NCI-H1092 treated with DMSO at 0.1 percent for 48 hours (cell line): Measurements from ENCODE around the gene LPGAT1.

Experiments used
- DNase-seq: peaks from one replicate; lab custom pipeline; 2025; lab: John Stamatoyannopoulos, UW

The LPGAT1 gene

DNA sequence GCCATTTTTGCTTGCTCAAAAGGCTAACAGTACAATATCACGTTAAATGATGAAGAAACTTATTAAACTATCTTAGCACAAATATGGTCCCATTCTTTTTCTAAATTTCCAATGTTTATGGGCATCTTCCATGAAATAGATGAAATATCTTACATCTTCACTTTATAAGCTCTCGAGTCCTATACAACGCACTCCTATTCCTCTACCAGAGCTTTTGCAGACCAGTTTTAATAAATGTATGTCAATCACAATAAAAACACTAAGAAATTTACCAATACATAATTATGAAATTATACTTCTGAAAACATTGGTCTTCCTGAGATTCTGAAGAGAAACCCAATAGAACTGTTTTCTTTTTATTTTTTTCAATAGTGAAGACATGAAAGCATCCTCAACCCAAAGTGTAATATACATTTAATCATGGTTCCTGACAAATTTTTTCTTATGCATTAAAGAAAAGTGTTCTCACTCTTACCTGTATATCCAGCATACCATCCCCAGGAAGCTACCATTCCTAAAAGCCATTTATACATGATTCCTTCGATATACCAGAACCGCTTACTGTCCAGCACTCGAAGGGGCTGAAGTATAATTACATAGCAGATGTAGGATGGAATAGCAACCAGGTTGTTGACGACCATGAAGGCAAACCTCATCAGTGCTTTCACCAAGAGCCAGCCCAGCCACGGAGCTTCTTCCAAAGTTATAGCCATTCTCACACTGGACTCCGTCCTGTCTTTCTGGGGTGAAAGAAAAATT lies 1.8 kb downstream of the LPGAT1 start:
- DNase-seq = peak; percentile 43

DNA sequence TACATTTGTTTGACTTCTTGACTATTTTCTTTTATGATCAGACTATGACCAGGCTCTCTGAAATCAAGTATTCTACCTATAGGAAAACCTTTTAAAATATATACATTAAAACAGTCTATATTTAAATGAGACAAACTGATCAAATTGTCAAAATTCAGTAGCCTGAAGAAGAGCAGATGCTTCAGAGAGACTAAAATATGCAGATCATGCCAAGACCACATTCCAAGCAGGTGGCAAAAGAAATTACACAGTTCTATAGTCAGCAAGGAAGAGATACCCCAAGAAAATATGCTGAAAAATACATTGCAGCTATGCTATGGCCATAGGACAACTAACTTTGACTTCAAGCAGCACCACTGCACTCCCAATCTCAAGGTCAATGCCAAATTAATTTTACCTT lies 3.5 kb downstream of the LPGAT1 start:
- no peak for DNase-seq

DNA sequence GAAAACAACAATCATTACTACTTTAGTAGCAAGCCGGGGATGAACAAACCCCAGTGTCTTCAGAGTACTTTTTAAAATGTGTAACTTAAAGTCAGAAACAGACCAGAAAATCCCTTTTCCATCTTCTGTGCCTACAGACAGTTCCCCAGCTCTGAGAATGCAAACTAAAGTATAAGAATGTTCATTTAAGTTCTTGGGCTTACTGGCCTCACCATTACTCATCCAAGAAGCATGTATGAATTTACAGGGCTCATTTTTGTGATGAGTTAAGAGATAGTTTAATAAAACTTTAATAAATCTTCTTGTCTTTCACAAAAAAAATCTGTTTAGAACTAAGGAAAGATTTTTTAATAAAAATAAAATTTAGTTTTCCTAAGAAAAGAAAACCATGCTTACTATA lies 4.6 kb downstream of the LPGAT1 start:
- DNase-seq = no peak

DNA sequence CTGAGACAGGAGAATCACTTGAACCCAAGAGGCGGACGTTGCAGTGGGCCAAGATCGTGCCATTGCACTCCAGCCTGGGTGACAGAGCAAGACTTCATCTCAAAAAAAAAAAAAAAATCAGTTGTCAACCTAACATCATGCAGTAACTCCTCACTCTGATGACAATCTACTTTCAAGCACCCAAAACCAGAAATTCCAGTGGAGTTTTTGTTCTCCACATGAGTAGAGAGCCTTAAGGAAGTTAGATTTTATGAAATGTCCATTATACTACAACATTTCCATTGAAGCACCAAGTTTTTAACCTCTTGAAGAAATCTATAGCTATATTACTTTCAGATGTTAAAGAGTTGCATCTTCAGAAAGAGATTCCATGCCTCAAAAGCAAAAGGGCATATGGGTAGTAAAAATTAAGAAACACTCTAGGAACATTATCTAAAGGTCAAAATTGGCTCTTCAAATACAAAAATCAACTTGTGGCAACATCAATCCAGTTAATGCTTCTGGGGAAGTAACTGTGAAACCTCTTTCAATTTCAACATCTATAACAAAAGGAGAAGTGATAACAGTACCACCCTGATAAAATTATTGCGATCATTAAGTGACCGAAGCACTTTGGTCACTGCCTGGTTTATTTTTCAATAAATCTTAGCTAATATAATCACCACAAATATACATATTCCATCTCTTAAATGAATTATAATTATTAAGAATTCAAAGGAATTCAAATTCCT lies 7.7 kb downstream of the LPGAT1 start:
- no peak for DNase-seq

DNA sequence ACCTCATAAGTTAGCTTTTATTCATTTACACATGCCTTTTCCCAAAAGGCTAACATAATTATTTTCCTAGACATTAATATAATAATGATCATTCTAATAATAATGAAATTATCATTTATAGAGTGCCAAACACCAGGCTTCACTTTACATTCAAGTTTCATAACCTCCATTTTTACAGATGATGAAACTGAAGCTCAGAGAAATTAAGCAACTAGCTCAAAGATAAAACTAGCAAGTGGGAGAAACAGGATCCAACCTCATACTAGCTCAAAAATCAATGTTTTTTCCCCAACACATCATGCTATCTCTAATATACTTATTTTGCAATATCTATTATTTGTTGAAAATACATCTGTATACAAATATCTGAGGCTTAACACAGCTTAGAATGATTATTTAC lies 14.0 kb downstream of the LPGAT1 start:
- no peak for DNase-seq

DNA sequence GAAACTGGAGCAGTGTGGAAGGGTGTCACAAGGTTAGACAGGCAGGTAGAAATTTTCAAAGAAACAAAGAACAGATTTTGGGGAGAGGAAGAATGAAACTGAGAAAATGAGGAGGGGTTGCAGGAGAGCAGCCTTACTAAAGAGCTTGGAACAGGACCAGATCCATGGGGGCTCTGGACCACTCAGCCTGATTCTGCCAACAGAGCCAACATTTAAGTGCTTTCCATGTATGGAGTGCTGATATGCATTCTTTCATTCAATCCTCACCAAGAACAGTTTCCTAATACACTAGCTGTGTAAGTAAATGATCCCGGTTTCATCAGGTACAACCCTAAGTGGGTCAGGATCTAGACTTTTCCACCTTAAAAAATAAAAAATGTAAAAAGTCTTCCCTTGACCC lies 16.2 kb downstream of the LPGAT1 start:
- no peak for DNase-seq

DNA sequence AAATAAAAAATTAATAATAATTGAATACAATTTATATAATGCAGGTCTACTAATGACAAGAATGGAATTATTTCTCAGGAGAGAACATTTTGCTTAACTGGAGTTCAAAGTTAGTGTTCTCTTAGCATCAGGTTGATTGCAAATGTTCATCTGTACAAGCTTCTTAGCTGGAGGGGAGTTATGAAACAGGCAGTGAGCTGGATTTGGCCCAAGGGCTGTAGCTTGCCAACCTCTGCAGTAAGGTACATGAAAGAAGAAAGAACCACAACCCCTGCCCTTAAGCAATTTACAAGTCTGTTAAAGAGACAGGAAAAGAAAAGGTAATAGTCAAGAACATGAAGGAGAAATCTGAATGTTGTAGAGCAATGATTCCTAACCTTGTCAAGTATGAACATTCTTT lies 17.0 kb downstream of the LPGAT1 start:
- no peak for DNase-seq

DNA sequence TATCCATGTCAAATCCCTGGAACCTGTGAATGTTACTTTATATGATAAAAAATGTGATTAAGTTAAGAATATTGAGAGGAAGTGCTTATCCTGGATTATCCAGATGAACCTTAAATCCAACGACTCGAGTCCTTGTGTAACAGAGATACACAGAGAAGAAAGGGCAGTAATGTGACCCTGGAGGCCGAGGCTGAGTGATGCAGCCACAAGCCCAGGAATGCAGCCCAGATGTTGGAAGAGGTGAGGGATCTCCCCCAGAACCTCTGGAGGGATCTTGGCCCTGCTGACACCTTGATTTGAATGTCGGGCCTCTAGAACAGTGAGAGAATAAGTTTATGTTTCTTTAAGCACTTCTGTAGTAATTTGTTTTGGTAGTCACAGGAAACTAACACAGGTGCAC lies 18.0 kb downstream of the LPGAT1 start:
- DNase-seq = no peak

DNA sequence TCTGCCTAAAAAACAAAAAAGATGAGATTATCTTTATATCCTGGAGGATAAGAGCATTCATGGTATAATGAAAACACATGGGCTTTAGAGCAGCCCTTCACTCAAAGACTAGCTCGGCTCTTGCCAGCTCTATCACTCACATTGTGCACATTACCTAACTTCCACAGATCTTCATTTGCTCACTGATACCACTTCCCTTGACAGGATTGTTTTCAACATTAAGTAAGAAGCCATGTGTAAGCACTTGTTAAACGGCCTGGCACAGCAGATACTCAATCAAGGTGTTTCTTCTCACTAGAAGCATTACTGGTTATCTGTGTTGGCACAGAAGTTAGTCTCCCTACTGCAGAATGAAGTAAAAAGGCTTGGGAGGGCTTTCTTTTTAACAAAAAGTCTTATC lies 18.7 kb downstream of the LPGAT1 start:
- no peak for DNase-seq

DNA sequence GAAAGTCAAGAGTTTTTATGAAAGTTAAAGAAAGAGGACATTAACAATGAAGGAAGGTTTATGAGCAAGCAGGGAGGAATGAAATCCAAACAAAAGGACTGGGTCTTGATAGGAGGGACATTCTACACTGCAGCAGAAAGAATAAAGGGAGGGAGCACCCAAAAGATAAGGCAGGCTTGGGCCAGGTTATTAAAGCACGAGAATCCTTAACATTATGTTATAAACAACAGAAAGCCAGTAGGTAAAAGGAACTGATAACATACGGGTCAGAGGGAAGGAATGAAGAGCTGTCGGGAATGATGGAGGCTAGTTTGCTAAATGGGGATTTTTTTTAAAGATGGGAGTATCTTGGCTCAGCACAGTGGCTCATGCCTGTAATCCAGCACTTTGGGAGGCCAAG lies 19.4 kb downstream of the LPGAT1 start:
- DNase-seq = no peak

DNA sequence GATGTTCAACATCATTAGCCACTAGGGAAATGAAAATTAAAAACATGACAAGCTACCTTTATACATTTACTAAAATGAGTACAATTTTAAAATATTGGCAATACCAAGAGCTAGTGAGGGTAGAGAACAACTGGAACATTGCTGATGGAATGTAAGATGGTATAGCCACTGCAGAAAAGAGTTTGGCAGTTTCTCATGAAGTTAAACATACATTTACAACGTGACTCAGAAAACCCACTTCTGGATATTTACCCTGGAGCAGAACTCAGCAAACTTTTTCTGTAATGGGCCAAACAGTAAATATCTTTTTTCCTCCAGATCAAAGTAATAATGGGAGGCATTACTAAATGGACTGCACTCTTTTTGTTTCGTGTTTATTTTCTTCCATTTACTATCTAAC lies 22.1 kb downstream of the LPGAT1 start:
- DNase-seq = no peak

DNA sequence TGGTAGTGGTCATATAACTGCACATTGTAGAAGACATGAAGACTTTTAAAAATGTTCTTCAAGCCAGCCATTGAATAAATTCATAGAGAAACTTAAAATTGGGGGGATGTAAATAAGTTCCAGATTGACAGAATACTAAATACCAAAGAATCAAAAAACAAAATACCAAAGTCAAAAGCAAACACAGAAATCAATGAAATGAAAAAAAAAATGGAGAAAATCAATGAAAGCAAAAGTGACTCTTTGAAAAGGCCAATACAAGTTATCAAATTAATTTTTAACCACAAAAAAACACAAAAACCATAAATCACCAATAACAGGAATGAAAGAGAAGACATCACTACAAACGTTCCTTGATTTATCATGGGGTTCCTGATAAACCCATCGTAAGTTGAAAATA lies 25.6 kb downstream of the LPGAT1 start:
- DNase-seq = no peak

DNA sequence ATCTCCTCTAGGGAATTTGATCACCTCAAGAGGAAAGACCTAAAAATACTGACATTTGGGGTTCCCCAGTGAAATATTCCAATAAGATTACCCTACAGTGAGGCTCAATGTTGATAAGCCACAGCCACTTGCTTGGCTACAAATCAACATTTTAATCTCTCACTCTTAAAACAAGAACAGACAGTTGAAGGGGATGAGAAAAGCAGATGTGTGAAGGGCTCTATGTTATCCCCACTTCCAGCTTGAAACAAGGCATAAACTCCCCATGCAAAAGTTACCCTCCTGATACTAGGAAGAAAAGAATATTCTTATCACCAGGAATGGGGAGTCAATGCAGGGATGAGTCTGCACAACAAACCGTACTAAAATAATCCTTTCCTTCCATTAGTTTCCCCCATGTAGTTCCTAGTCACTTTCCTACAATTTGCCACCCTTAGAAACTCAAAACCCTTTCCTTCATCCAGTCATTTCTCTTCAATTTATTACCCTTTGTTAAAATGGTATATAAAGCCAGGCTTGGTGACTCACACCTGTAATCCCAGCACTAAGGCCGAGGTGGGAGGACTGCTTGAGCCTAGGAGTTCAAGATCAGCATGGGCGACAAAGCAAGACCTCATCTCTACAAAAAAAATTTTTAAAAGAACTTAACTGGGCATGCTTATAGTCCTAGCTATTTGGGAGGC lies 29.5 kb downstream of the LPGAT1 start:
- no peak for DNase-seq

DNA sequence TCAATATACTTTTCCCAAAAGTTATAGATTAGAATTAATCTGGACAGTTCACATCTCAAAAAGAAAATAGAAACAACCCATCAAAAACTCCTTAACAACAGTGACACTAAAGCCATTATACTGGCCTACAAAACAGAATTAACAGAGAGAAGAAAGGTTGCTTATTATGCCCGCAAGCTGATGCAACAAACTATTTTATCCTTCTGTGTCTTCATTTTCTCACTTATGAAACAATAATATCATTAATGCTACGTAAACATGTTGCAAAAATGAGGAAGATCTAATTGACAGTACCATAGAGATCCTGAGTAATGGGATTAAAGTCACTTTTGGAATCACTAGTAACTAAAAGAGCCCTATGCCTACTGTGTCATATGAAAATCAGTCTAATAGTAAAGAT lies 32.6 kb downstream of the LPGAT1 start:
- no peak for DNase-seq

DNA sequence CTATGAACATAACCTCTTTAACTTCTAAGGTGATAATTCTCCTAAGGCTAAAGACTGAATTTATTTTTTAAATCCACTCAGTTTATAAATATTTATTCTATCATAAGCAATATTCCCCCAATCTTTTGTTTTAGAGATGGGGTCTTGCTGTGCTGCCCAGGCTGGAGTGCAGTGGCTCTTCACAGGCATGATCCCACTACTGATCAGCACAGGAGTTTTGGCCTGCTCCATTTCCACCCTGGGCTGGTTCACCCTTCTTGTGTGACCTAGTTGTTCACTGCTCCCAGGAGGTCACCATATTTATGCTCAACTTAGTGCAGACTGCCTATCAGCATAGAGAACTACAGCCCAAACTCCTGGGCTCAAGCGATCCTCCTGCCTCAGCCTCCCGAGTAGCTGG lies 38.6 kb downstream of the LPGAT1 start:
- DNase-seq = no peak

DNA sequence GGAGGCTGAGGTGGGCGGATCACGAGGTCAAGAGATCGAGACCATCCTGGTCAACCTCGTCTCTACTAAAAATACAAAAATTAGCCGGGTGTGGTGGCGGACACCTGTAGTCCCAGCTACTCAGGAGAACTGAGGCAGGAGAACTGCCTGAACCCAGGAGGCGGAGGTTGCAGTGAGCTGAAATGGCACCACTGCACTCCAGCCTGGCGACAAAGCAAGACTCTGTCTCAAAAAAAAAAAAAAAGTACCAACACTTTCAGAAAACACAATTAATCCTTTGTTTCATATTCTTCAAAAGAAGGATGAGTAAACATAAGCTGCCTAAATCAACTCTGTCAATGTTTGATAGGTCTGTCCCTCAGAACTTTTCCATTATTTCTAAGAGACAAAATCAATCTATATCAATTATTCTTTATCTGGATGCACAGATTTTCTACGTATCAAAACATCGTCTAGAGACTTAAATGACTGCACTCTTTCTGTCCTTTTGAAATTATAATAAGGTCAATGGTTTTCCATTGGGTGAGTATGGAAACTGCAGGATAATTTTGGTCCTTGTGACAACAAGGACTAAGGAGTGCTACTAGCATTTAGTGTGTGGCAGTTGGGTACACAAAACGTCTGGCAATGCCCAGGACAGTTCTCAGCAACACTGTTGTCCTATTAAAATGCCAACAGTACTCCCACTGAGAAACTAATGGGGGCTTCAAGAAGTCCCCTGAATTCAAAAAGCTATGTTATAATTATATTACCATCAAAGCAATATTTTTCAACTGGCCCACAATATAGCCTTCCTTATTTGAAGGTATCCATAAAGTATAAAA lies 40.7 kb downstream of the LPGAT1 start:
- no peak for DNase-seq

DNA sequence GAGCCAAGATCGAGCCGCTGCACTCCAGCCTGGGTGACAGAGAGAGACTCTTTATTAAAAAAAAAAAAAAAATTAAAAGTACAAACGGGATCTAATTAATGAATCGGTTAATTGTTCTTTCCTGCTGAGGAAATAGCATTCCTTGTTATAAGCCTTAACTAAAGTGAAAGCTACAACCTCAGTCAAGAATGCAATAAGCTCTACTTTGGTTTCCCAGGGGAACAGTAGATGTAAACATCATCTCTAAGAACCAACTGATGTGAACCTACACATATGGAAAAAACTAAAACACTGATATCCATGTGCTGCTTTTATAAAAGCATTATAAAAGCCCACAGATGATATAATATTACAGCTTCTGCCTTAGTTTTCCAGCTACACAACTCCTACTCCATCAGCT lies 41.9 kb downstream of the LPGAT1 start:
- no peak for DNase-seq

DNA sequence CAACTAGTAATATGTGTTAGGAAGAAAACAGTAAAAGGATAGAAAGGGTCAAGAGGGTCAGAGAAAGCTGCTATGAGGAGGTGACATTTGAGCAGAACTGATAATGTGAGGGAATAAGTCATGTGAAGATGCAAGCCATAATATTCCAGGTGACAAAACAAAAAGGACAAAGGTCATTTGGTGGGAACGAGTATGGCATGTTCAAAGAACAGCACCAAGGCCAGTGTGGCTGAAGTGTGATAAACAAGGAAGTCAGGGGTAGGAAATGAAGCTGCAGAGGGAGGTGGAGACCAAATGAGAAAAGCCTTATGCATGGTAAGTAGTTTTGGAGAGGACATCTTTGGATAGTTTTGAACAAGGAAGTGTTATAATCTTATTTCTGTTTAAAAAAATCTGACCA lies 46.7 kb downstream of the LPGAT1 start:
- no peak for DNase-seq

DNA sequence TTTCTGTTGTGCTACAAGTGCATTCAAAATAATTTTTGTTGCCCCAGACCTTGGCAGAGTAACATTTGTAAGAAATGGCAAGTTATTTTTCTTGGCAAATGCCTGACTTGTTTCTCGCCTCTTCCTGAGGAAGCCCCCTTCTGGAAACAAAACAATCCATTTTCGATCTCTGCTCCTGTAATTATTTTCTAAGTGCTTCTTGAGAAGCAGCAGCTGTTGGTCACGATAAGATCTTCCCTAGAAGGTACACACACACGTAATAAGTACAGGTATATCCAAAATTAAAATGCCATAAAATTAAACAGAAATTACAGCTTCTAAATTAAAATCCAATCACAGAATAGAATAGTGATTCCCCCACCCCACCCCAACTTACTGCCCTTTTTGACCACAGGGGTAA lies 47.3 kb downstream of the LPGAT1 start:
- DNase-seq = no peak

DNA sequence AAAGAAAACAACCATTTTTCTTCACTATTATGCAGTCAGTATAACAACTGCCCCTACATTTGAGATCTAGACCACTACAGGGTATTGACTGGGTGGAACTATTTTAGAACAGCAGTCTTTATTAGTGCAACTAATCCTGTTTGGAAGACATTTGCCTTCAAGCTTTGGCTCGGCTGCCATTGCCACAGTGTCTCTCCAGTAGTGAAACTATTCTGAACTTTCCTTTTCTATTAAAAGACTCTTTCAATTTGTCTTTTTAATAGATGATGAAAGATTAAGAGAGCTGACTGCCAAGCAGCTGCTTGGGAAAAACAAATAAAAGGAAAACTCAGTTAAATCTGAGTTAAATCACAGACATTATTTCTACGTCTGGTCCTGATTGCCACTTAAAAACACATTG lies 49.3 kb downstream of the LPGAT1 start:
- DNase-seq = no peak

DNA sequence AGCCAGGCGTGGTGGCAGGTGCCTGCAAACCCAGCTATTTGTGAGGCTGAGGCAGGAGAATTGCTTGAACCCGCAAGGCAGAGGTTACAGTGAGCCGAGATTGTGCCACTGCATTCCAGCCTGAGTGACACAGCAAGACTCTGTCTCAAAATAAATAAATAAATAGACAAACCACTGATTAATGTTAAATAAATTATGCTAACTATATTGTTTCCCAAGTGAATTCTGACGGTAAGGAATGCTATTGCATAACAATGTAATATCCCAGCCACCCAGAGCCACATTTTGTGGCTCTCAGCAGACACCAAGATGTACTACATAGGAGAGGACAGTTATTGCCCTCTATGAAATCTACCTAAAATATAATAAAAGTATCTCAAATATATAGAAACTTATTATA lies 55.4 kb downstream of the LPGAT1 start:
- DNase-seq = no peak

DNA sequence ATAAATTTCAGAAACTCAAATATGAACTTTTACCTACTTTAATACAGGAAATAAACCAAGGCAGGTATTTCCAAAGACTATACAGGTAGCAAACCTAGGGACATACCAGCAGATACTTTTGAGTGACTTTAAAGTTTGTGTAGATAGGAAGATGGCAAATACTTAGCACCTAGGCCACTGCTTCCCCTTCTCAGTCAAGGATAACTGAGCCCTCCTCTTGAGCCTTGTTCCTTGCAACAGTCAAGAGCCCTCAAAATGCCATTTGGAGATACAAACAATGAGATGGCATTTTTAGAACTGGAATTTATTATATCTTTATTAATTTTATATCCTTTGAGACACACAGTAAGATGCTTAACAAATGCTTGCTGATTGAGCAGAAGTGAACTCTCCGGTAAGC lies 65.9 kb downstream of the LPGAT1 start:
- no peak for DNase-seq
